PC-9 (cell line): ENCODE results near the gene OR13J1.

Source experiments
- EZH2 ChIP-seq: fragments of 200-600 bp; sonication (generic); IDR thresholded peaks from 2 replicates; pipeline ENCODE4 v1.8.0; 2017; ENCODE audit warnings: antibody characterized with exemption, low read depth
- TF ChIP-seq, protein P1 (sequence below): fragments of 200-600 bp; sonication (generic); conservative IDR thresholded peaks from 2 replicates; pipeline ENCODE4 v1.6.1; 2017; ENCODE audit warnings: mixed run types, antibody characterized with exemption, mild to moderate bottlenecking, moderate library complexity

DNA sequence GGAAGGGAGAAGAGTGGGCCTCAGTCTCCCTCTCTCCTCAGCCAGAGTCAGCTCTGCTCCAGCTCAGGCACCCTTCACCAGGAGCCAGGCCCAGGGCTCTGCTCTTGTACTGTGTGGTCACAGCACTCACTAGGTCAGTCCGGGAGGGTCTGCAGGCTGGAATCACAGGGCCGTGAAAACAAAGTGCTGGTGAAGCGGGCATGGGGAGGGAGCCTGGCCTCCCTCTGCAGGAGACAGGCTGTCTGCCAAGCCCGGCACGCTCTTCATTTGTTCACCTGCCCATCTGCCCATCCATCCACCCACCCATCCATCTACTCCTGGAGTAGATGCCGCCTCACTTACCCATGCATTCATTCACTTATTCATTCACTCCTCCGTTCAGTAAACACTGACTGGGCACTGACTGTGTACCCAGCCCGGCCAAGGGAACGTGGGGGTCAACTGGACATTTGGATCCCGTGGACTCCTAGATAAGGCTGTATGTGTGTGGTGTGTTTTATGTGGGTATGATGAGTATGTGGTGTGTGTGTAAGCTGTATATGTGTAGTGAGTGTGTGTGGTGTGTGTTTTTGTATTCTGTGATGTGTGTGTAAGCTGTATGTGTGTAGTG lies 42.7 kb upstream of the OR13J1 start:
- TF ChIP-seq, protein P1, sequence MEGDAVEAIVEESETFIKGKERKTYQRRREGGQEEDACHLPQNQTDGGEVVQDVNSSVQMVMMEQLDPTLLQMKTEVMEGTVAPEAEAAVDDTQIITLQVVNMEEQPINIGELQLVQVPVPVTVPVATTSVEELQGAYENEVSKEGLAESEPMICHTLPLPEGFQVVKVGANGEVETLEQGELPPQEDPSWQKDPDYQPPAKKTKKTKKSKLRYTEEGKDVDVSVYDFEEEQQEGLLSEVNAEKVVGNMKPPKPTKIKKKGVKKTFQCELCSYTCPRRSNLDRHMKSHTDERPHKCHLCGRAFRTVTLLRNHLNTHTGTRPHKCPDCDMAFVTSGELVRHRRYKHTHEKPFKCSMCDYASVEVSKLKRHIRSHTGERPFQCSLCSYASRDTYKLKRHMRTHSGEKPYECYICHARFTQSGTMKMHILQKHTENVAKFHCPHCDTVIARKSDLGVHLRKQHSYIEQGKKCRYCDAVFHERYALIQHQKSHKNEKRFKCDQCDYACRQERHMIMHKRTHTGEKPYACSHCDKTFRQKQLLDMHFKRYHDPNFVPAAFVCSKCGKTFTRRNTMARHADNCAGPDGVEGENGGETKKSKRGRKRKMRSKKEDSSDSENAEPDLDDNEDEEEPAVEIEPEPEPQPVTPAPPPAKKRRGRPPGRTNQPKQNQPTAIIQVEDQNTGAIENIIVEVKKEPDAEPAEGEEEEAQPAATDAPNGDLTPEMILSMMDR = no peak
- TF ChIP-seq EZH2 = no peak
